Measurements from ENCODE around the gene HCN3. TPM values are rescaled to one million over a fixed set of nuclear protein-coding genes. Genes with fewer than 3 reads are reported as not detected.

Gene HCN3
- total and polyA plus RNA-seq, 2 of the 8 experiments (the other 6 are each of a cell fraction or from before 2014, with no cell fraction given), result 6.4 to 7.3 TPM

DNA sequence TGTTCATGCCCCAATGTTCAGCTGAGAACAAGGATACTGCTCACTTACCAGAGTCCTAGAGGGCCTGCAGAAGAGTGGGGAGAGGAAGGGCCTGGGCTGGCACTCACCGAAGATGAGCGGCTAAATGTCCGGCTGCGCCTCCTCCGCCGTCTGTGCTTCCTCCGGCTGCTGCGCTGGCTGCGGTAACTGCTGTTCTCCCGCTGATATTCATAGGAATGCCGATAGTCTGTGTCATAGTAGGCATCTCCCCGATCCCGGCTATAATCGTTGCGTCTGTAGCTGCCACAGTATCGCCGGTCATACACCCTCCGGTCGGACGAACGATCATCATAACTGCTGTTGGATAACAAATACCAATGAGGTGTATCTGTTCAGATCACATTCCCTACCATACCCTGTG is 7.9 kb upstream of the HCN3 start:
- H4K20me1 ChIP-seq (replicated peaks in 1 of 2; ENCODE audit: control insufficient read depth in 1 of 2, insufficient read depth in 2 of 2, low read length in 2 of 2), result peaks cover 7 to 11% of the 10 kb centered on the region in 2 experiments
- no peak overlapping the region for H3K9ac ChIP-seq (replicated peaks in 1 of 4; ENCODE audit: extremely low read depth in 1 of 4, low read depth in 3 of 4, low read length in 3 of 4)

More for the DNA sequence above, 7.9 kb upstream of the HCN3 start:
- no peaks in the 10 kb centered on the region for H3K27me3 ChIP-seq (replicated peaks in 1 of 4; ENCODE audit: control insufficient read depth in 3 of 4, extremely low read depth in 1 of 4, insufficient read depth in 3 of 4, low read length in 3 of 4)
- H2BK12ac ChIP-seq (ENCODE audit: low read depth, low read length), result no peak overlapping the region
- no peak overlapping the region for H2BK5ac ChIP-seq (ENCODE audit: low read depth, low read length)
- WGBS, 2 experiments (ENCODE audit: extremely low coverage in 1 of 2, insufficient coverage in 1 of 2, insufficient read length in 1 of 2, insufficient replicate concordance in 2 of 2, low coverage in 1 of 2, low lambda C conversion rate in 2 of 2, missing lambda C conversion rate in 1 of 2), result 97% methylated on average over 21 of the region's 21 CpGs; no CpG with 5 or more reads in 1 of the 2 experiments
- peaks cover 10 to 25% of the 10 kb centered on the region in 2 experiments for H3K79me2 ChIP-seq (ENCODE audit: control insufficient read depth in 1 of 2, insufficient read depth in 2 of 2, low read length in 2 of 2)
- ChIA-PET POLR2A (ENCODE audit: partially characterized antibody) (interaction anchor here (1.6 to 7.5 kb wide), 3 partner anchors 7 to 39 kb away, joined by 3 to 87 read pairs (median 7); partner anchors contain the start of genes ENTREP3, FDPS and SCAMP3), CTCF (ENCODE audit: partially characterized antibody) (interaction anchor here (4.5 kb wide), 1 partner anchor 18 kb away, joined by 61 read pairs; no protein-coding TSS in a partner anchor)
- DNase-seq (ENCODE audit: low read depth in 1 of 2, low spot score in 2 of 2), result no peak
- no peaks in the 10 kb centered on the region; the same call in none of the 2 replicates for H3K79me1 ChIP-seq (ENCODE audit: low read depth, low read length)
- no peak overlapping the region for H3K14ac ChIP-seq (ENCODE audit: insufficient read length)
- no peak for TF ChIP-seq CBX5 (IDR thresholded peaks at IDR 0.05; ENCODE audit: low read depth, low read length)
- TF ChIP-seq POLR2AphosphoS5 (IDR thresholded peaks at IDR 0.05; ENCODE audit: low read depth, low read length), result no peak
- TF ChIP-seq SAP30 (IDR thresholded peaks at IDR 0.05; ENCODE audit: insufficient read depth, insufficient replicate concordance, low read length), result no peak
- no peak for TF ChIP-seq USF2 (IDR thresholded peaks at IDR 0.05; ENCODE audit: low read length)
- no peak for TF ChIP-seq E2F6 (IDR thresholded peaks at IDR 0.05)
- no peak for TF ChIP-seq ASH2L (IDR thresholded peaks at IDR 0.05; ENCODE audit: low read length)
- H3K4me1 ChIP-seq (replicated peaks in 1 of 4; ENCODE audit: control insufficient read depth in 3 of 4, insufficient read depth in 4 of 4, low read length in 3 of 4), result peaks cover 0 to 11% (median 3%) of the 10 kb centered on the region in 4 experiments; a peak in 4 of 7 replicates
- no peak for FAIRE-seq
- H3K9me3 ChIP-seq (ENCODE audit: insufficient read depth in 2 of 2, low read depth in 1 of 2, low read length in 1 of 2), result no peaks in the 10 kb centered on the region
- H3K27ac ChIP-seq (ENCODE audit: low read depth, low read length), result no peak overlapping the region
- H3K23me2 ChIP-seq (ENCODE audit: low read depth, low read length), result 0 out of 2 replicates have a peak, but pooled peaks cover 7% of the 10 kb centered on the region
- H4K5ac ChIP-seq (ENCODE audit: insufficient read length, low read depth, low read length), result no peak overlapping the region
- no peak overlapping the region for H2AK5ac ChIP-seq (ENCODE audit: low read depth, low read length)
- no peak overlapping the region for H4K8ac ChIP-seq (ENCODE audit: extremely low read depth, insufficient read depth, low read length)
- H2BK20ac ChIP-seq (ENCODE audit: low read length), result no peak overlapping the region
- H3K4me3 ChIP-seq (ENCODE audit: extremely low read depth in 1 of 4, insufficient read depth in 2 of 4, low read depth in 3 of 4, low read length in 4 of 4), result no peak overlapping the region
- H3K18ac ChIP-seq (ENCODE audit: extremely low read depth, low read length), result no peak overlapping the region
- H3K4me2 ChIP-seq (ENCODE audit: insufficient read depth in 1 of 2, low read depth in 2 of 2, low read length in 2 of 2), result no peak overlapping the region
- no peak overlapping the region for H2BK15ac ChIP-seq (ENCODE audit: low read length)
- H3K56ac ChIP-seq (replicated peaks; ENCODE audit: insufficient read length, low read depth, low read length), result no peak overlapping the region
- H3K23ac ChIP-seq (ENCODE audit: insufficient read length), result no peak overlapping the region
- no peak overlapping the region for H3K4ac ChIP-seq (replicated peaks; ENCODE audit: insufficient read length, low read depth, low read length)
- H2AFZ ChIP-seq (ENCODE audit: low read length), result no peak overlapping the region
- H2BK120ac ChIP-seq (replicated peaks; ENCODE audit: low read depth, low read length), result no peak overlapping the region
- H3K36me3 ChIP-seq (ENCODE audit: control insufficient read depth in 2 of 4, insufficient read depth in 4 of 4, low read length in 3 of 4), result peaks cover 45 to 71% (median 61%) of the 10 kb centered on the region in 4 experiments
- H4K91ac ChIP-seq (replicated peaks; ENCODE audit: insufficient read length, low read length), result no peak overlapping the region

Data from H1 (cell line).